T-cell (primary cell): ENCODE measurements around the gene NME2. TPM values are rescaled to one million over a fixed set of nuclear protein-coding genes. Genes with fewer than 3 reads are reported as not detected.

Experiments used
- ATAC-seq, 4 experiments: fragments of 200-7000 bp in 3 of 4; fragments of 150-1000 bp in 1 of 4; cut with Tn5 transposase; replicated peaks in 1 of 4; 1 replicate in 3 of 4; 2 replicates in 1 of 4; pipeline ENCODE4 v1.10.0; 2021; ENCODE audit warnings: moderate library complexity in 3 of 4, mild to moderate bottlenecking in 2 of 4, moderate number of reproducible peaks in 1 of 4
- CTCF ChIA-PET, 2 donors: fragments of 300-600 bp; sonication (Branson Sonifier 250); formaldehyde crosslinking; loops; one replicate each; lab custom pipeline; 2022; ENCODE audit warnings: antibody characterized with exemption in 2 of 2; lab: Charles Lee
- POLR2A ChIA-PET, 2 donors: fragments of 300-600 bp; sonication (Branson Sonifier 250); formaldehyde crosslinking; loops; one replicate each; lab custom pipeline; 2022; ENCODE audit warnings: antibody characterized with exemption in 2 of 2; lab: Charles Lee
- DNase-seq, 35 experiments: peaks; one replicate each; pipeline versions ENCODE4 v3.0.0 to v3.0.0-alpha.2; 2013 to 2023
- H3K27ac ChIP-seq: one replicate; pipeline ENCODE4 v1.5.1; 2013; ENCODE audit warnings: low read length
- H3K27me3 ChIP-seq, 2 experiments: replicated peaks in 1 of 2; 1 replicate in 1 of 2; 2 replicates in 1 of 2; pipeline versions ENCODE4 v1.6.1 to v1.7.0; 2013; ENCODE audit warnings: low read length in 1 of 2, mixed read lengths in 1 of 2; ENCODE audit not compliant: control insufficient read depth in 2 of 2, insufficient read depth in 2 of 2; ENCODE audit errors: extremely low read depth in 1 of 2
- H3K36me3 ChIP-seq, 2 donors: 1 replicate in 1 of 2; 2 replicates in 1 of 2; pipeline versions ENCODE4 v1.6.1 to v1.7.0; 2013; ENCODE audit warnings: low read length in 1 of 2; ENCODE audit not compliant: control insufficient read depth in 2 of 2, insufficient read depth in 1 of 2; ENCODE audit errors: extremely low read depth in 1 of 2
- H3K4me1 ChIP-seq, 2 experiments: 1 replicate in 1 of 2; 2 replicates in 1 of 2; pipeline versions ENCODE4 v1.6.1 to v1.7.0; 2013; ENCODE audit warnings: low read length in 2 of 2, mixed read lengths in 1 of 2; ENCODE audit not compliant: insufficient read depth in 2 of 2, control insufficient read depth in 1 of 2; ENCODE audit errors: extremely low read depth in 1 of 2
- H3K4me3 ChIP-seq, 2 donors: 1 replicate in 1 of 2; 2 replicates in 1 of 2; pipeline versions ENCODE4 v1.5.1 to v1.7.0; 2013; ENCODE audit warnings: mild to moderate bottlenecking in 2 of 2, low read length in 1 of 2, moderate library complexity in 1 of 2; ENCODE audit not compliant: control insufficient read depth in 1 of 2; ENCODE audit errors: extremely low read depth in 1 of 2
- H3K9me3 ChIP-seq: 2 replicates; pipeline ENCODE4 v1.7.0; 2013
- H3K27ac Mint-ChIP-seq, 2 donors: one replicate each; pipeline ENCODE4 v1.8.0; 2020 to 2021; ENCODE audit warnings: mild to moderate bottlenecking in 2 of 2, mixed read lengths in 2 of 2
- H3K27me3 Mint-ChIP-seq, 2 donors: one replicate each; pipeline ENCODE4 v1.8.0; 2021 to 2022; ENCODE audit warnings: mixed read lengths in 2 of 2
- H3K36me3 Mint-ChIP-seq: one replicate; pipeline ENCODE4 v1.8.0; 2021; ENCODE audit warnings: mixed read lengths
- H3K4me1 Mint-ChIP-seq, 3 donors: one replicate each; pipeline ENCODE4 v1.8.0; 2020 to 2022; ENCODE audit warnings: mixed read lengths in 3 of 3, mild to moderate bottlenecking in 1 of 3
- H3K4me3 Mint-ChIP-seq, 3 donors: one replicate each; pipeline ENCODE4 v1.8.0; 2020 to 2022; ENCODE audit warnings: mild to moderate bottlenecking in 3 of 3, mixed read lengths in 3 of 3, moderate library complexity in 3 of 3
- H3K9me3 Mint-ChIP-seq, 3 donors: one replicate each; pipeline ENCODE4 v1.8.0; 2020 to 2022; ENCODE audit warnings: mixed read lengths in 3 of 3
- WGBS: methylation state at CpG from one replicate; pipeline ENCODE4 v1.1.5; 2013; ENCODE audit warnings: missing lambda C conversion rate; ENCODE audit not compliant: insufficient coverage; 5-methylcytosine and 5-hydroxymethylcytosine counted together
- total RNA-seq, 35 experiments: library from RNA in 6 of 35; stranded (reverse) in 6 of 35; fragments of 120-200 nt in 1 of 35; gene quantifications; one replicate each; pipeline versions ENCODE4 v1.2.1 to v1.2.4 and lab custom pipeline; 2013 to 2026

Gene NME2
- total RNA-seq, 5 donors from 2014 or later (not counting 1 experiment from before 2014, with no cell fraction given) = 162 to 290 (median 201) TPM

- Histone ChIP-seq H3K27ac (no peak overlapping the region), H3K27me3 (no peaks in the 10 kb centered on the region), H3K4me1 (peaks cover 4 to 11% of the 10 kb centered on the region in 2 experiments), H3K4me3 (no peak overlapping the region), H3K36me3 (peaks cover 9 to 69% of the 10 kb centered on the region in 2 donors), H3K9me3 (no peaks in the 10 kb centered on the region)
- Mint-ChIP-seq H3K9me3 (no peaks in the 10 kb centered on the region), H3K27ac (peak overlapping the region; percentile 68 to 86), H3K27me3 (no peaks in the 10 kb centered on the region), H3K4me3 (no peak overlapping the region), H3K36me3 (peaks cover 32% of the 10 kb centered on the region), H3K4me1 (peaks cover 0 to 18% (median 9%) of the 10 kb centered on the region in 3 donors)
- no peak for DNase-seq
- ChIA-PET POLR2A (no interaction called here), CTCF (interaction anchor here (0.5 to 0.7 kb wide), 2 partner anchors 30 to 65 kb away, joined by 3 read pairs; no protein-coding TSS in a partner anchor)
- no CpG with 5 or more reads among the region's 2 CpGs for WGBS
- ATAC-seq = no peak
Measured at GRCh38 chr17:51200846-51201245, 34.6 kb downstream of the NME2 start.

- H3K36me3 Mint-ChIP-seq = peaks cover 31% of the 10 kb centered on the region
- no peak overlapping the region for H3K27ac Mint-ChIP-seq
Measured at GRCh38 chr17:51203838-51204237, 37.6 kb downstream of the NME2 start.

GRCh38 chr17:51214920-51215319, 48.7 kb downstream of the NME2 start:
- H3K9me3 ChIP-seq = no peaks in the 10 kb centered on the region
- peaks cover 0 to 11% (median 0%) of the 10 kb centered on the region in 3 donors for H3K4me1 Mint-ChIP-seq
- H3K4me3 ChIP-seq = no peak overlapping the region
- peaks cover 8 to 55% of the 10 kb centered on the region in 2 donors for H3K36me3 ChIP-seq
- H3K27me3 Mint-ChIP-seq = no peaks in the 10 kb centered on the region
- DNase-seq = no peak
- H3K27ac Mint-ChIP-seq = no peak overlapping the region
- H3K27me3 ChIP-seq = no peaks in the 10 kb centered on the region
- H3K4me1 ChIP-seq = no peaks in the 10 kb centered on the region
- H3K4me3 Mint-ChIP-seq = no peak overlapping the region
- no peak overlapping the region for H3K27ac ChIP-seq
- CTCF ChIA-PET = no interaction called here
- 86% methylated on average over 1 of the region's 1 CpG for WGBS
- H3K36me3 Mint-ChIP-seq = peaks cover 34% of the 10 kb centered on the region
- no peaks in the 10 kb centered on the region for H3K9me3 Mint-ChIP-seq
- POLR2A ChIA-PET = no interaction called here
- ATAC-seq = no peak

More at GRCh38 chr17:51203838-51204237, 37.6 kb downstream of the NME2 start:
- H3K4me3 Mint-ChIP-seq = no peak overlapping the region
- Histone ChIP-seq H3K27me3 (no peaks in the 10 kb centered on the region), H3K9me3 (no peaks in the 10 kb centered on the region), H3K27ac (no peak overlapping the region), H3K4me3 (no peak overlapping the region), H3K4me1 (peaks cover 4 to 11% of the 10 kb centered on the region in 2 experiments), H3K36me3 (peaks cover 9 to 76% of the 10 kb centered on the region in 2 donors)
- H3K4me1 Mint-ChIP-seq = peaks cover 0 to 18% (median 9%) of the 10 kb centered on the region in 3 donors
- no peaks in the 10 kb centered on the region for H3K27me3 Mint-ChIP-seq
- CTCF ChIA-PET = no interaction called here
- ATAC-seq (no peak), DNase-seq (no peak)
- POLR2A ChIA-PET = no interaction called here
- H3K9me3 Mint-ChIP-seq = no peaks in the 10 kb centered on the region

- Mint-ChIP-seq H3K27ac (no peak overlapping the region), H3K4me1 (peaks cover 0 to 11% (median 2%) of the 10 kb centered on the region in 3 donors), H3K4me3 (no peak overlapping the region), H3K36me3 (peaks cover 45% of the 10 kb centered on the region), H3K9me3 (no peaks in the 10 kb centered on the region), H3K27me3 (no peaks in the 10 kb centered on the region)
- Histone ChIP-seq H3K9me3 (no peaks in the 10 kb centered on the region), H3K27me3 (no peaks in the 10 kb centered on the region), H3K36me3 (peaks cover 9 to 69% of the 10 kb centered on the region in 2 donors), H3K27ac (no peak overlapping the region), H3K4me1 (no peaks in the 10 kb centered on the region), H3K4me3 (no peak overlapping the region)
- ATAC-seq (no peak), DNase-seq (no peak)
- POLR2A ChIA-PET = interaction anchor here (0.6 to 0.7 kb wide), 2 partner anchors 9 to 365 kb away, joined by 3 to 14 read pairs; no protein-coding TSS in a partner anchor
- WGBS = no CpG with 5 or more reads among the region's 1 CpG
- CTCF ChIA-PET = no interaction called here
Measured at GRCh38 chr17:51217946-51218345, 51.7 kb downstream of the NME2 start.

GRCh38 chr17:51221322-51221721, 55.1 kb downstream of the NME2 start:
- POLR2A ChIA-PET = no interaction called here
- H3K4me3 Mint-ChIP-seq = no peak overlapping the region
- Histone ChIP-seq H3K27me3 (no peaks in the 10 kb centered on the region), H3K4me1 (peaks cover 0 to 4% of the 10 kb centered on the region in 2 experiments), H3K36me3 (peaks cover 9 to 68% of the 10 kb centered on the region in 2 donors), H3K4me3 (no peak overlapping the region), H3K27ac (no peak overlapping the region), H3K9me3 (no peaks in the 10 kb centered on the region)
- H3K4me1 Mint-ChIP-seq = peaks cover 11 to 28% (median 16%) of the 10 kb centered on the region in 3 donors
- CTCF ChIA-PET = interaction anchor here in 1 of 2 donors (0.5 kb wide), 1 partner anchor 1881 kb away, joined by 3 read pairs; no protein-coding TSS in a partner anchor
- H3K27ac Mint-ChIP-seq = no peak overlapping the region
- ATAC-seq (no peak), DNase-seq (no peak)
- H3K36me3 Mint-ChIP-seq = peaks cover 54% of the 10 kb centered on the region
- no peaks in the 10 kb centered on the region for H3K27me3 Mint-ChIP-seq
- H3K9me3 Mint-ChIP-seq = no peaks in the 10 kb centered on the region
- no CpG with 5 or more reads among the region's 4 CpGs for WGBS

Other genes with a start within 250 kb of the NME2 start
- gene SPAG9, start 45.5 kb upstream of the NME2 start, total RNA-seq = 10 to 100 TPM; 48.9 to 61.8 (median 51.9) TPM
- 10 to 100 TPM; 17.7 to 28.0 (median 22.1) TPM for gene NME1, start 12.9 kb upstream of the NME2 start, total RNA-seq
- gene MBTD1, start 93.6 kb downstream of the NME2 start, total RNA-seq = 10 to 100 TPM; 23.2 to 27.3 (median 24.7) TPM
- gene UTP18, start 94.1 kb downstream of the NME2 start, total RNA-seq = 10 to 100 TPM; 36.4 to 47.7 (median 39.7) TPM